Adrenal gland (tissue), 12 donors: ENCODE measurements around the gene STAB2. TPM values are rescaled to one million over a fixed set of nuclear protein-coding genes. Genes with fewer than 3 reads are reported as not detected.
A peak's percentile ranks its signal among the peaks of the same experiment; 100 is the strongest.

Experiments
- DNase-seq, 7 donors: peaks; one replicate each; pipeline ENCODE4 v3.0.0-alpha.2; 2019 to 2020
- H3K27ac ChIP-seq, 5 donors: fragments of 200-600 bp; sonication (generic) in 4 of 5; 1 replicate in 3 of 5; 2 replicates in 2 of 5; pipeline versions ENCODE4 v1.5.1 to v1.8.0; 2016 to 2020; ENCODE audit warnings: mild to moderate bottlenecking in 1 of 5
- H3K27me3 ChIP-seq: fragments of 200-600 bp; 2 replicates; pipeline ENCODE4 v1.8.0; 2021
- H3K36me3 ChIP-seq, 2 donors: fragments of 200-600 bp; replicated peaks in 1 of 2; 1 replicate in 1 of 2; 2 replicates in 1 of 2; pipeline versions ENCODE4 v1.5.1 to v1.8.0; 2018 to 2022
- H3K4me1 ChIP-seq, 2 donors: fragments of 200-600 bp; replicated peaks in 1 of 2; 1 replicate in 1 of 2; 2 replicates in 1 of 2; pipeline versions ENCODE4 v1.5.1 to v1.8.0; 2018 to 2021
- H3K4me3 ChIP-seq, 4 donors: fragments of 200-600 bp; sonication (generic) in 3 of 4; one replicate each; pipeline ENCODE4 v1.5.1; 2016 to 2018
- H3K9me3 ChIP-seq, 3 donors: fragments of 200-600 bp; sonication (generic) in 1 of 3; replicated peaks in 1 of 3; 1 replicate in 2 of 3; 2 replicates in 1 of 3; pipeline versions ENCODE4 v1.5.1 to v1.8.0; 2016 to 2021
- CTCF ChIP-seq, 6 experiments: fragments of 450-650 bp in 4 of 6; fragments of 200-600 bp in 2 of 6; sonication (generic) in 1 of 6; IDR thresholded peaks; 1 replicate in 5 of 6; 2 replicates in 1 of 6; pipeline versions ENCODE4 v1.5.1 to v1.8.0; 2016 to 2021; ENCODE audit warnings: antibody characterized with exemption in 6 of 6, mild to moderate bottlenecking in 2 of 6, moderate library complexity in 1 of 6
- POLR2A ChIP-seq, 2 donors: fragments of 450-650 bp; IDR thresholded peaks; one replicate each; pipeline ENCODE4 v1.6.1; 2017; ENCODE audit warnings: antibody characterized with exemption in 2 of 2, mild to moderate bottlenecking in 2 of 2, moderate library complexity in 1 of 2
- WGBS, 4 donors: extraction: QIAGEN DNeasy Blood & Tissue Kit in 2 of 4; methylation state at CpG; one replicate each; pipeline versions ENCODE4 v1.1.5 to v1.1.7; 2013 to 2017; 5-methylcytosine and 5-hydroxymethylcytosine counted together
- intact Hi-C, 2 donors: fragments of 100-400 bp; cut with DNase I; formaldehyde crosslinking; loops; one replicate each; pipeline versions ENCODE4 v1.14.1 to v1.15.0; 2022 to 2023
- polyA plus RNA-seq, 3 donors: library from polyadenylated mRNA; stranded (reverse); fragments of 200-250 nt in 2 of 3; fragments of 350-450 nt in 1 of 3; fragmentation: Illumina TruSeq in 1 of 3; extraction: RNeasy Lipid Tissue Mini Kit (QIAGEN cat#74804) in 1 of 3; gene quantifications; one replicate each; pipeline ENCODE4 v1.2.3, GENCODE V29; 2013 to 2014
- total RNA-seq, 9 donors: library from RNA; depleted of rRNA in 4 of 9; stranded (reverse); fragments of >200 nt in 4 of 9; fragments of 120-200 nt in 1 of 9; fragmentation: NEBNext Ultra II Directional in 1 of 9; extraction: Animal tissue kit (Norgen Biotek cat#: 25700) in 1 of 9; gene quantifications; one replicate each; pipeline versions ENCODE4 v1.1.0 to v1.2.4, GENCODE V29; 2013 to 2023
- donor health status: healthy with polysubstance abuse.
- donor health status: Bipolar disorder and iron deficiency.
- donor health status: DM: yes; HTN: yes; CAD: no.
- donor health status: DM: no; HTN: no; CAD: no.
- donor health status: DM: no; HTN: no; CAD: no.
- donor health status: DM: yes; HTN: yes; CAD: no.

The STAB2 gene
- total and polyA plus RNA-seq, 12 donors: 0.02 to 2.1 (median 0.27) TPM; not detected in 1

GRCh38 chr12:103782399-103782798, 195.3 kb downstream of the STAB2 start:
- Histone ChIP-seq H3K4me3 (no peak overlapping the region), H3K9me3 (no peaks in the 10 kb centered on the region), H3K27me3 (no peaks in the 10 kb centered on the region), H3K27ac (no peak overlapping the region), H3K36me3 (peaks cover 0 to 4% of the 10 kb centered on the region in 2 donors), H3K4me1 (peaks cover 0 to 7% of the 10 kb centered on the region in 2 donors)
- TF ChIP-seq CTCF (IDR thresholded peaks at IDR 0.05): no peak
- TF ChIP-seq POLR2A (IDR thresholded peaks at IDR 0.05): no peak
- WGBS, 4 donors: 93 to 98% (median 94%) methylated on average over 3 of the region's 3 CpGs
- DNase-seq: no peak
- intact Hi-C loops: no loop called here

- Histone ChIP-seq H3K27ac (peak overlapping the region in 1 of 5 donors; percentile 29), H3K27me3 (no peaks in the 10 kb centered on the region), H3K36me3 (no peaks in the 10 kb centered on the region), H3K4me3 (no peak overlapping the region), H3K4me1 (peaks cover 0 to 7% of the 10 kb centered on the region in 2 donors), H3K9me3 (no peaks in the 10 kb centered on the region)
- 67 to 85% (median 78%) methylated on average over 5 of the region's 5 CpGs for WGBS, 4 donors
- no peak for DNase-seq
- TF ChIP-seq CTCF (IDR thresholded peaks at IDR 0.05) (peak in 1 of 6 experiments; percentile 6), POLR2A (IDR thresholded peaks at IDR 0.05) (no peak)
- intact Hi-C loops: no loop called here
These were observed 196.9 kb downstream of the STAB2 start for GRCh38 chr12:103783744-103784664.

GRCh38 chr12:103785243-103786031, 198.4 kb downstream of the STAB2 start:
- Histone ChIP-seq H3K27me3 (no peaks in the 10 kb centered on the region), H3K4me3 (no peak overlapping the region), H3K36me3 (no peaks in the 10 kb centered on the region), H3K27ac (peak overlapping the region in 3 of 5 donors; percentile 29 to 73 (median 69)), H3K4me1 (peaks cover 0 to 7% of the 10 kb centered on the region in 2 donors), H3K9me3 (no peaks in the 10 kb centered on the region)
- peak in 1 of 7 donors; percentile 28 for DNase-seq
- intact Hi-C loops: no loop called here
- no peak for TF ChIP-seq POLR2A (IDR thresholded peaks at IDR 0.05)
- 30 to 48% (median 43%) methylated on average over 4 of the region's 4 CpGs for WGBS, 4 donors

GRCh38 chr12:103786201-103786600, 199.1 kb downstream of the STAB2 start:
- no peak for TF ChIP-seq CTCF (IDR thresholded peaks at IDR 0.05)
- no peak for TF ChIP-seq POLR2A (IDR thresholded peaks at IDR 0.05)
- intact Hi-C loops: no loop called here
- Histone ChIP-seq H3K9me3 (no peaks in the 10 kb centered on the region), H3K27me3 (no peaks in the 10 kb centered on the region), H3K4me1 (peaks cover 0 to 7% of the 10 kb centered on the region in 2 donors), H3K4me3 (no peak overlapping the region), H3K27ac (peak overlapping the region in 2 of 5 donors; percentile 14 to 73), H3K36me3 (no peaks in the 10 kb centered on the region)
- no peak for DNase-seq
